UCSD-AML1 (cell line): ENCODE results near the gene SERPINB1.
"Not testable (repeated sequence)": the region's sequence is repeated elsewhere in the genome, so short reads cannot be mapped to it uniquely, and the experiment has no call there.

Experiments used
- DNase-seq: peaks from one replicate; lab custom pipeline; 2025; ENCODE audit not compliant: unreplicated experiment; lab: John Stamatoyannopoulos, UW

SERPINB1 gene

DNA sequence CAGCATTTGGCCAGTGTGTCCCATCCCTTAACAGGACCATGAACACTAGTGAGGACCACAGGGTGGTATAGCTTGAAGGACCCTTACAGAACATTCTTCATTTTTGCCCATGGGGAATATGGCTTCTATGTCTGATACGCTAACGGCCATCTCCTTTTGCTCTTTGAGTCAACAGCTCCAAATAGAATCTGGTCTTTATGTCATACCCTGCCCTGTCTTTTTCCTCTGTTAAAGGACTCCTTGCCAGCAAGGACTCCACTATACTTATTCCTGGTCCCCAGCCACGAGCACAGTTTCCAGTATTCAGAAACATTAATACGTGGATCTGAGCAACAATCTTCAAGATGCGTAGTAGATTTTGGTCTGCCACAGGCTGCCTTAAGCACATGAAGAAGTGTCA, 22.5 kb downstream of the SERPINB1 start:
- no peak for DNase-seq

DNA sequence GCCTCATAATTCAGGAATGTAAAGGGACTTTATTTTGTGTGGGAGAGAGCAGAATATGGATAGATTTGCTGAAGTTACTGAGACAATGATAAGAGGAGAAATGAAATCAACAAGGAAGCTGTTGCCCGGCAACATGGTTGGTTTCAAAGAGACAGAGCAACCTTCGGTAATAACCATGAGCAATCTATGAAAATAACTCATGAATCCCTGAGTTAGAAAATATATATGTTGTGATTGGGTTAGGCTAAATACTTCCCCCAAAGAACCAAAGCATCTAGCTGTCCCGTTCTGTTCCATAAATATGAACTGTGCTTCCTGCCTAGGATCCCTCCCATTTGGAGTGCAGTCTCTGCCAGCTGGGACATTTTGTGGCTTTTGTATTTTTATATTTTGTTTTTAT, 23.1 kb downstream of the SERPINB1 start:
- DNase-seq: no peak

DNA sequence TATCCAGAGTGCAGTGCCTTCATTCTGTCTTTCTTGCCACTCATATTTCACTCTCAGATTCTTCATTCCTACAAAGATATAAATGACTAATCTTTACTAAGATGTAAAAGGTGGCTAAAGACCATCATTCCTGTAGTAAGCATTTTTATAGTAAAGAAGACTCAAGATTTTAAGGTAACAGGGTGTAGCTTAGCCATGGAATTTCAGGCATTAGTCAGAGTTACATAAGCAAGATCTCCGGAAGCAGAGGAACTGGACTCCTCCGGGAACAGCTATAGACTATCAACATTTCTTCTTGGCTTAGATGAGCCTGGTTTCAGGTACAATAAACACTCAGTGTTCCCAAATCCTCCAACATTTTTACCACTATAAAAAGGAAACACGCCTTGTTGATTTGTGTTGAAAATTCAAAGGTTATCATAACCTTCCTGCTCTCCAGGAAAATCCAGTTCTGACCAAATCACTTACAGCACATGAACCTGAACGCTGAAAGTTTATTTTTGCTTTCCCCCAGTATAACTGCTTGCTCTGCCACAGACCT, 23.7 kb downstream of the SERPINB1 start:
- no peak for DNase-seq

DNA sequence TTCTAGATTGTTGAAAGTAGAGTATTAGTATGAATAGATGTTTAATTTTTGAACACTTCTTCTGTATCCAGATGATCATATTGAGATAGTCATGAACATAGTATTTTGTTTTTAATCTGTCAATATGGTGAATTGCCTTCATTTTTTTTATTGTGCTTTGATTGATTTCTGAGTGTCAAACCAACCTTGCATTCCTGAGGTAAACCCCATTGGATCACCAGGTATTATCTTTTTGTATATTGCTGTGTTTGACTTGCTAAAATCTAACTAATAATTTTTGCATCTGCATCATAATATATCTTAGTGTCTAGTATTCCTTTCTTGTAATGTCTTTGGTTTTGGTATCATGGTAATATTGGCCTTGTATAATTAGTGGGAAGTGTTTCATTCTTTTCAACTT, 25.5 kb downstream of the SERPINB1 start:
- no peak for DNase-seq

DNA sequence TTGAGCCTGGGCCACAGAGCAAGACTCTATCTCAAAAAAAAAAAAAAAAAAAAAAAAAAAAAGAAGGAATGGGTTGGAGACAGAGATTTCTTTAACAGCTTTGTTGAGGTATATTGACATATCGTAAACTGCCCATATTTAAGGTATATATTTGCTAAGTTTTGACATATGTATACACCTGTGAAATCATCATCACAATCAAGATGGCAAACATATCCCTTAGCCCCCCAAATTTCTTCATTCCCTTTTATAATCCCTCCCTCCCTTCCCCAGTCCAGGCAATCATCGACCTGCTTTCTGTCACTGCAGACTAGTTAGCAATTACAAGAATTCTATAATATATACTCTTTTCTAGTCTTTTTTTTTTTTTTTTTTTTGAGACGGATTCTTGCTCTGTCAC, 29.0 kb downstream of the SERPINB1 start:
- DNase-seq: no peak

DNA sequence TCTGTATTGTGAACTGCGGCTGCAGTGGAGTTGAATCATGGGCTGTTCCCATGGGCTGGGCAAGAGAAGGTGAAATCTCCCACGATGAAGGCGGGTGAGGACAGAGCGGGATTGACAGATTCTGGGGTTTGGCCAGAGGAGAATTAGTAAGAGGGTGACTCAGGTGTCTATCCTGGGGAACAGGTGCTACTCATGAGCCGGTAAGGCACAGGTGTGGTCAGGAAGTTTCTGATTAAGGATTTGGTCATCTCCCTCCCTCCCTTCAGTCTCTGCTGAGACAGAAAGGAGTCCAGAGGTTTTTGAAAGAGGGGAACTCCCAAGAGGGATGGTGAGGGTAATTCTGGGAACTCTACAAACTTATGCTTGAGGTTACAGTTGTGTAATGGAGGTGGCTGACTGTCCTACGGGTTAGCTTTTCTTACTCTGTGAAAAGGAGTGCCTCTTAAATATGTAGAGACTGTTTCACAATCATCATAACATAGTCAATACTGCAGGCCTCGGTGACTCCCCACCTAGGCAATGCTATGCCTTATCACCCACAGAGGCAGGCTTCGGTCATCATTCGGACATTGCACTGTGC, 31.5 kb downstream of the SERPINB1 start:
- DNase-seq: no peak

DNA sequence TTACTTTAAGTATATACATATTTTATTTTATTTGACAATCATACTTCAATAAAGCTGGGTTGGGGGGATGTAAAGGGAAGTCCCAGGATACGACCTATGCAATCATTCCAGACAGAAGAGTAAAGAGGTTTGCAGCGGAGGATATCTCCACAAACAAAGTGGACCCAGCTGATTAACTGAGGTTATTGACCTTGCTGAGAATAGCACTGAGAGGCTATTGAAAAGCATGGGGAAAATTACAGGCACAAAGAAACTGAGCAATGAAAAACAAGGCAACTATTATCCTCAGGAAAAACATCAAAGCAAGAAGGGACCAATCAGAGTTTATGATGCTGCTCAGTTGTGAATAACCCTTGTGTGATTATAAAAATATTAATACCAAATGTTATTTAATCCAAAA, 32.6 kb downstream of the SERPINB1 start:
- DNase-seq: no peak

DNA sequence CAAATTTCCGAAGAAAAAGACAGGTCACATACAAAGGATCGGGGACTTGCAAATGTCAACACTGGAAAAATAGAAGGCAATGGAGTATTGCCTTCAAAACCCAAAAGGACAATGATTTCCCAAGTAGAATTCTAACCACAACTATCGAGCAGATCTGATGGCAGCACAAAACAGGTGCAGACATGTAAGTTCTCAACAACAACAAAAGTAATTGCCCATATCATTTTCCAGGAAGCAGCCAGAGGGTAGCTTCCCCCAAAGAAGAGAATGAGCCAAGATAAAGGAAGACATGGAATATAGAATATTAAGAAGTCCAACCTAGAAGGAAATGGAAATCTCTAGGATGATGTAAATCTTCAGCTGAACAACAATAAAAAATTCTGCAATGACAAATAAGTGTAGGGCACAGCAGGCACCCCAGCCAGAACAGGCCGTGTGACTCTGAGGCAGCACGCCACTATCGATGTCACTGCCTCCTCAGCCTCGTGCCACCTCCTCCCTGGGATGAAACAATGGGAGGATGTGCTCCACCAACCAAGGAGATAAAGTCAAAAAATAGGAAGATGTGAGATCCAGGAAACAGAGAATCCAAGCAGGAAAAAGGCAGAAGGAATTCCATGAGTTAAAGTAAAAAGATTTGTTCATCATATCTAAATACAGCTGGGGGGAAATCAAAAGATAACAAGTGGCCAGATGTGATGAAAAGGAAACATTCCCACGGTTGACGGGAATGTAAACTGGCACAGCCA, 34.1 kb downstream of the SERPINB1 start:
- no peak for DNase-seq

DNA sequence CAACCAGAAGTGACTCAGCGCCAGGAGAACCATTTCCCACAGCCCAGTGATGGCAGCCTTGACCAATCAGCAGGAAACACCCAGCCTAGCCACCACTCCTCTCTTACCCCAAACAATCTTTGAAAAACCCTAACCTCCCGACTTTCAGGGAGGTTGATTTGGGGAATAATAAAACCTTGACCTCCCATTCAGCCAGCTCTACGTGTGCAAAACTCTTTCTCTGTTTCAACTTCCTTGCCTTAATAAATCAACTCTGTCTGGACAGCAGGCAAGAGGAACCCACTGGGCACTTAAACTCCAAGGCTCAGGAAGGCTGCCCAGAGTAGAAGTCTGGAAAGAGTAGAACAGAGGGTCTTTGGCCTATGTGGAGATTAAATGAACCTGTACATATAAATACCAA, 35.0 kb downstream of the SERPINB1 start:
- peak; percentile 43 for DNase-seq

DNA sequence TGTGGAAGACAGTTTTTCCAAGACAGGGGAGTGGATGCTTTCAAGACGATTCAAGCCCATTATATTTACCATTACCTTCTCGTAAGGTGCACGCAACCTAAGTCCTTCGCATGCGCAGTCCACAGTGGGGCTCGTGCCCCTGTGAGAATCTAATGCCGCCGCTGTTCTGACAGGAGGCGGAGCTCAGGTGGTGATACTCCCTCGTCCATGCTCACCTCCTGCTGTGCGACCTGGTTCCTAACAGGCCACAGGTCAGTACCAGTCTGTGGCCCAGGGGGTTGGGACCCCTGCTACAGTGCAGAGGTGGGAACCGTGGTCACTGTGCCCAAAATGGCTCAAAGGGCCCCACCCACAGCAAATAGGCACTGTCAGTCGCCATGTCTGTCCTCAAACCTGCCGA, 36.6 kb downstream of the SERPINB1 start:
- no peak for DNase-seq

DNA sequence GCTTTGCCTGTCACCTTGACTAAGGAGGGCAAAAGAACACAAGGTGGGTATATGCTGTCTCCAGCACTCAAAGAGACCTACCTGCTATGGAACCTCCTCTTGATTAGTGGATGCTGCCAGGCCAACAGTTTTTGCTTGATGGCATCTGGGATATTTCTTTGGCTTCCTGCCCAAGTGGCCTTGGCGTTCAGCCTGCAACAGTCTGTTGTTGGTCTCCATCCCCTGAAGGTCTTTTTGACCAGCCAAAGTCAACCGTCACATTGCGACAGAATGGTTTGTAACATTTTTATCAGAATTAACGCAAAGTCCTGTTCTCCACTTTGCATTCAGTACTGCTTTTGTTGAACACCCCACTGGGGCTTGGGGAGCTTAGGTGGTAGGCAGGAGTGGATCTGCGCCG, 37.1 kb downstream of the SERPINB1 start:
- DNase-seq: no peak

DNA sequence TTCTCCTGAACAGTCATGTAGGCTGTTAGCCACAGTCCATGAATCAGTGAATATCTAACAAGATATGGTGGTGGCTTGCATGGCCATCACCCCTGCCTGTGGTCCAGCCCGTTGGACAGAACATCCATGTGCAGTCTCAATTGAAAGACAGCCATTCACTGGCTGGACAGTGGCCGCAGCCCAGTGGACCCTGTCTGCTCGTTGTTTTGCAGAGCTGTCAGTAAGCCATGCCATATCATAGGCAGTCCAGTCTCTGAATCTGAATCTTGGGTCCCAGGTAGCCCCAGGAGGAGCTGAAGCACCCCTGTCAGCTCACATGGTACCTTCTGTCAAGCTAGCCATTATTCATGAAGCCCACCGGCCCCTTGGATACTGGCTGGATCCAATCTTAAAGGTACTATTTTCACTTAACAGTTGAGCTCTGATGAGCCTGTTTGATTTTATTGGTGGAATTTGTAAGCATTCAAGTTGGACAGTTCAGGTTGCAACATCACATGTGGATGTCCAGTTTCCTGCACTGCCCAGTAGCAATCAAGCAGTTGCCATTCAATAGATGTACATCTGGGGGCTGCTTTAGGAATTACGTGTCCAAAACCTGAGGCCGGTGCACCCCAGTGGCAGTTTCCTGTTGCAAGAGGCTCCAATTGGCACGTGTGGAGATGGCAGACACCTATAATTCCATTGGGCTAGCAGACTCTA, 37.8 kb downstream of the SERPINB1 start:
- DNase-seq: no peak

DNA sequence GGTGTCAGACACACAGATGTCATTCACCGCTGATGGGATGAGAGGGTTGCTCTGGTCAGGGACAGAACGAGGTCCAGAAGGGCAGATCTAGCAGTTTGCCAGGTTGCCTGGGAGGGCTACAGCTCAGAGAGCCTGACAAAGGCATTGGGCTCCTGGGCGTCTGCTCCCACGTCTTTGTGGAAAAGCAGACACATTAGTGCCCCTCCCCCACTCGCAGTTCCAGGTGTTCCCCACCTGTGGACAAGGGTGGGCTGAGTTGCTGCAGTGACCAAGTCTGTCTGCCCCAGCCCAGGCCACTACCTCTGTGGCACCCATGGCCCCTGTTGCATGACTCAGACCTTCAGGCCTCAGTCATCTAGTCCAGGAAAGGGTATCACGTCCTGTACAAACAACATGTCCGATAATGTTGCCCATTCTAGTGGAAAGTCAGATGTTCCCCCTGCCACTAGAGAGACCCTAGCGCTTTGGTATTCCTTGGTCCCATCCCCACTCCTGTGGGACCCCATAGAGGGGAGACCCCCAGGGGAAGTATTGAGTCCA, 39.1 kb downstream of the SERPINB1 start:
- no peak for DNase-seq

DNA sequence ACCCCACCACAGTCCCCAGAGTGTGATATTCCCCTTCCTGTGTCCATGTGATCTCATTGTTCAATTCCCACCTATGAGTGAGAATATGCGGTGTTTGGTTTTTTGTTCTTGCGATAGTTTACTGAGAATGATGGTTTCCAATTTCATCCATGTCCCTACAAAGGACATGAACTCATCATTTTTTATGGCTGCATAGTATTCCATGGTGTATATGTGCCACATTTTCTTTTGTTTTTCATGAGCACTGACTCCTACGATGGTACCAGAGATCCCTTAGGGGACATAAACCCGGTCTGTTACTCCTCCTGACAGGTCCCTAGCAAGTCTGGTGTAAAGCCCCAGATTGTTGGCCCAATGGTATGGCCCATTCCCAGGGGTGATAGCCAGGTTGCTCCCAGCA, 40.0 kb downstream of the SERPINB1 start:
- not testable (repeated sequence) for DNase-seq

DNA sequence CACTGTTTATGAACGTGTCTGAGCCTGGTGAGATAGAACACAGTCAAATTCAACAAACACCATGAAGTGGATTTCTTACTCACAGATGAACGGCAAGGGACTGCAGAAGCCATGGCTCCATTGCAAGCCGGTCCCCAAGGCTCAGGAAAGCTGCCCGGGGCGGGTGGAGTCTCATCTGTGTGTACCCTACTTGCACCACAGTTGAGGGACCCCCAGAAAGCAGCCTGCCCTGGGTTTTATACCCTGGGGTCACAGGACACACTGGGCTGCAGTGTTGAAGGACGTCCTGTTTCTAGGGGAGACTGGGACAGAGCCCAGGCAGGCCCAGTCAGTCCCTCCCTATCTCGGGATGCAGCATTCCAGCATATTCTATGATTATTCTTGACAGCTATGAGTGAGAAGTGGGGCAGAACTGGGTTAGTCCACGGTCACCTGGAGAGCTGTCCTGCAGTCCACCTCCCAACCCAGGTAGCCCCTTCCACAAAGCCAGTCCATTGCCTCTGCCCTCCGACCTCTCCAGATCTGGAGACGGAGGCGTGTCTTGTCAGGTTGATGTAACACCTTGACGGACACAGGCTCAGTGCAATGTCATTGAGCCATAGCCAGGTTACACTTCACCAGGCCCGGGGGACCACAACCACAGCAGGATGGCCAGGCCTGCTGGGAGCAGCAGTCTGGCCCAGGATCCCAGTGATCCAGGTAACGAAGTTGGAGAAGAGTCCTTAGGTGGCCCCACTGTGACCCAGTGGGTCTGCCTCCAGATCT, 40.9 kb downstream of the SERPINB1 start:
- DNase-seq: no peak

DNA sequence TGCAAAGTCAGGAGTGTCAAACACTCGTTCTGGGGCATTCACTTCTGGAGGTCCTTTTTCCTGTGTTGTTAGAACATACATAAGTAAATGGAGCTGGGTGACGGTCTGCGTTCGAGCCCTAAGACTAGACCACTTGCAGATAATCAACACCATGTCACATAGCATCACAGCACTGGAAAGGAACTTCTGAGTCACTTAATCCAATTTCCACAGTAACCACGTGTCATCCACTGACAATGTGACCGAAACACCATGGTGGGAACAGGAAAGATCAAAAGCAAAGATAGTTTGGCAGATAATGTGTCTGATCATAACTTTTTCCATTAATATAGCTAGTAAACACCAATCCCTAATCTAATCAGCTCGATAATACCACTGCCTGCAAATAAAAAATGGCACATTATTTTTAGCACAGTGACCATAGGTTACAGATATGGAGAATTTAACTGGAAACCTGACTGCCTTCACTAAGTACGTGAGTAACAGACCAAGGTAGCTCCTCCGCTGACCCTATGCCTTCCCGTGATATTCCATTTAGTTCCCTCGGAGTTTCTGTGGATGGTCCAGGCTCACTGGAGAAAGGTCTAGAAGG, 41.6 kb downstream of the SERPINB1 start:
- peak; percentile 49 for DNase-seq

DNA sequence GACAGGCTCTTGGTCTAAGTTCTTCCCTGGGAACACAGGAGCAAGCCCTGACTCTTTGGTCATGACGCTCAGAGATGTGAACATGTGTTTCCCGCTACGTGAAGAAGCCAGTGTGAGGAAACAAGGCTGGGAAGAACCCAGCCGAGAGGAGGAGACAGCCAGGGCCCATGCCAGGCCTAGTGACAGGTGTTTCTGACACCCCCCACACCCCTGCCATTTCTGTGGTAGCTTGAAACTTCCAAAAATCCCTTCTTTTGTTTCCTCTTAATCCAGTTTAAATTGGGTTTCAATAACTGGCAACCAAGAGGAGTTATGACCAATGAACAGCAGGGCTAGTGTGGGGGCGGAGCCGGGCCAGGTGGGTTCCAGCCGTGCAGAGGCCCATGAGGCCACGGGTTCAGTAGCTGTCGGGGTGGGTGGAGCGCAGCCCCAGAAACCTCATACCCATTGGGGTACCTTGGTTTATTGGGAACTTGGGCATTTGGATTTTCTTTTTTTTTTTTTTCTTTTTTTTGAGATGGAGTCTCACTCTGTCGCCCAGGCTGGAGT, 43.0 kb downstream of the SERPINB1 start:
- peak; percentile 51 for DNase-seq

DNA sequence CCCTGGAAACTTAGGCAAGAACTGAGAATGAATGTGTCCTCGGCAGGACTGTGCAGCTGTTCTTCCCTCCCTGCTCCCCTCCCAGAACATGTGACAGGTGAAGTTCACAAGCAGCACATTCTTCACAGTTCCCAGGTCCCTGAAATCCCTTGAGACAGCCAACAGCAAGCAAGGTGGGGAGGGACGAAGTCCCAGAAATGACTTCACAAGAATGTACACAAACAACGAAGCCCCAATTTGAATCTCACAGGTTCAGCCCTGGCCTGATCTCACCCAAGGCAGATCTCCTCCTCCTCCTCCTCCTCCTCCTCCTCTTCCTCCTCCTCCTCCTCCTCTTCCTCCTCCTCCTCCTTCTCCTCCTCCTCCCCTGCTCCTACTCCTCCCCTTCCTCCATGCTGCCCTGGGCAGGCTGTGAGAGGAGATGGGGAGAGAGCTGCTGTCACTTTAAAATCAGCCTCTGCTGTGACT, 44.1 kb downstream of the SERPINB1 start:
- peak; percentile 51 for DNase-seq

DNA sequence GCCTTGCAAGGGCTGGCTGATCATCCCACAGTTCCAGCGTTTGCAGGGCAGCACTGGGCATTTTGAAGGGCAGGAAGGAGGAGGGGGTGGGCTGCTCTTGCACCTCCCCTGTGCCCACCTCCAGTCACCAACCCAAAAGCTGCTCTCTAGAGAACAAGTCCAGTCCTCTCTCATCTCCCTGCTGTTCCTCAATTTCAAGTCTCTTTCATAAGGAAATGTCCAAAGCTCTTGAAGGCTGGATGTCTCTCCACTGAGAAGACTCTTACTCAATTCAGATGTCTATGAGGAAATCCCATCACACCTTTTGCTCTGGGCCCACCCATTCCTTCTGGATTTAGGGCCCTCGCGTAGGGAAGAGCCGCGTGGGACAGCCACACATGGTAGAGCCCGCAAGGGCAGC, 44.8 kb downstream of the SERPINB1 start:
- DNase-seq: no peak

DNA sequence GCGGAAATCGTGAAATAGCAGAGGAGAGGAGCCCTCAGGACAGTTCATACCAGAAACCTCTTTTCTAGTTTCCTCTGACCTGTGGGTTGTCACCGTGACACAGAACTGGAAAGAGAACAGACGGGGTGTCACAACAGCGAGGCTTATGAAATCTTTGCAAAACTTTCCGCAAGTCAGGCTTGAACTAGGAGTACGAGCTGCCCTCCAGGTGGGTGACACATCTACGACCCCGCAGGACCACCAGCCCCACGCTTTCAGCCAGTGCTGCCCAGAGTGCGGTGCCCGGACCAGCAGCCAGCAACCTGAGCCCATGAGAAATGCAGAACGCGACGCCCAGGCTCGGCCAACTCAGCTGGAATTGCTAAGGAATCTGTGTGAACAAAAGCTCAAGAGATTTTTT, 45.7 kb downstream of the SERPINB1 start:
- DNase-seq: no peak
